ENCODE data around the gene SKIC8. TPM values are rescaled to one million over a fixed set of nuclear protein-coding genes. Genes with fewer than 3 reads are reported as not detected.

SKIC8 gene
- total RNA-seq, 5 donors from 2014 or later (not counting 1 experiment from before 2014, with no cell fraction given), result 25.6 to 42.8 (median 33.5) TPM

- Histone ChIP-seq H3K9me3 (no peaks in the 10 kb centered on the region), H3K4me1 (ENCODE audit: control insufficient read depth in 1 of 2, extremely low read depth in 1 of 2, insufficient read depth in 2 of 2, low read length in 2 of 2) (peaks cover 0 to 4% of the 10 kb centered on the region in 2 experiments), H3K4me3 (ENCODE audit: control insufficient read depth in 1 of 2, extremely low read depth in 1 of 2, low read length in 1 of 2) (no peak overlapping the region), H3K27me3 (replicated peaks in 1 of 2; ENCODE audit: control insufficient read depth in 2 of 2, extremely low read depth in 1 of 2, insufficient read depth in 2 of 2, low read length in 1 of 2) (peaks cover 0 to 8% of the 10 kb centered on the region in 2 experiments), H3K36me3 (ENCODE audit: control insufficient read depth in 2 of 2, extremely low read depth in 1 of 2, insufficient read depth in 1 of 2, low read length in 1 of 2) (no peaks in the 10 kb centered on the region), H3K27ac (ENCODE audit: low read length) (no peak overlapping the region)
- peak; percentile 46 to 86 (median 75) for DNase-seq
- peak; percentile 88 to 97 (median 94) for ATAC-seq (replicated peaks in 1 of 4)
- peaks cover 2 to 3% of the 10 kb centered on the region in 2 donors for H3K27me3 Mint-ChIP-seq
- no peak overlapping the region for H3K4me3 Mint-ChIP-seq
- POLR2A ChIA-PET, result interaction anchor here in 1 of 2 donors (0.7 kb wide), 1 partner anchor 13 kb away, joined by 12 read pairs; no protein-coding TSS in a partner anchor
- no peaks in the 10 kb centered on the region for H3K36me3 Mint-ChIP-seq
- 11% methylated on average over 5 of the region's 12 CpGs for WGBS (ENCODE audit: insufficient coverage)
- no peaks in the 10 kb centered on the region for H3K9me3 Mint-ChIP-seq
- H3K4me1 Mint-ChIP-seq, result peaks cover 0 to 2% (median 2%) of the 10 kb centered on the region in 3 donors
- CTCF ChIA-PET, result interaction anchor here (0.6 to 3.7 kb wide), 9 partner anchors 17 to 301 kb away, joined by 3 to 39 read pairs (median 3); no protein-coding TSS in a partner anchor
- peak overlapping the region in 1 of 2 donors; percentile 22 for H3K27ac Mint-ChIP-seq
Observed at GRCh38 chr15:78241017-78241416, 58.4 kb downstream of the SKIC8 start.

GRCh38 chr15:78239811-78240210 is 59.6 kb downstream of the SKIC8 start:
- H3K27me3 ChIP-seq (replicated peaks in 1 of 2; ENCODE audit: control insufficient read depth in 2 of 2, extremely low read depth in 1 of 2, insufficient read depth in 2 of 2, low read length in 1 of 2), result peaks cover 0 to 9% of the 10 kb centered on the region in 2 experiments
- Mint-ChIP-seq H3K4me3 (no peak overlapping the region), H3K4me1 (peaks cover 0 to 2% (median 2%) of the 10 kb centered on the region in 3 donors), H3K9me3 (no peaks in the 10 kb centered on the region), H3K27me3 (peaks cover 3 to 4% of the 10 kb centered on the region in 2 donors), H3K36me3 (no peaks in the 10 kb centered on the region), H3K27ac (no peak overlapping the region)
- no peaks in the 10 kb centered on the region for H3K9me3 ChIP-seq
- peaks cover 0 to 4% of the 10 kb centered on the region in 2 experiments for H3K4me1 ChIP-seq (ENCODE audit: control insufficient read depth in 1 of 2, extremely low read depth in 1 of 2, insufficient read depth in 2 of 2, low read length in 2 of 2)
- ATAC-seq (replicated peaks in 1 of 4), result no peak
- no peak for DNase-seq
- no peaks in the 10 kb centered on the region for H3K36me3 ChIP-seq (ENCODE audit: control insufficient read depth in 2 of 2, extremely low read depth in 1 of 2, insufficient read depth in 1 of 2, low read length in 1 of 2)
- 94% methylated on average over 2 of the region's 5 CpGs for WGBS (ENCODE audit: insufficient coverage)
- ChIA-PET CTCF (interaction anchor here (0.6 to 3.7 kb wide), 12 partner anchors 16 to 334 kb away, joined by 3 to 39 read pairs (median 4); no protein-coding TSS in a partner anchor), POLR2A (no interaction called here)
- no peak overlapping the region for H3K27ac ChIP-seq (ENCODE audit: low read length)
- no peak overlapping the region for H3K4me3 ChIP-seq (ENCODE audit: control insufficient read depth in 1 of 2, extremely low read depth in 1 of 2, low read length in 1 of 2)

DNA sequence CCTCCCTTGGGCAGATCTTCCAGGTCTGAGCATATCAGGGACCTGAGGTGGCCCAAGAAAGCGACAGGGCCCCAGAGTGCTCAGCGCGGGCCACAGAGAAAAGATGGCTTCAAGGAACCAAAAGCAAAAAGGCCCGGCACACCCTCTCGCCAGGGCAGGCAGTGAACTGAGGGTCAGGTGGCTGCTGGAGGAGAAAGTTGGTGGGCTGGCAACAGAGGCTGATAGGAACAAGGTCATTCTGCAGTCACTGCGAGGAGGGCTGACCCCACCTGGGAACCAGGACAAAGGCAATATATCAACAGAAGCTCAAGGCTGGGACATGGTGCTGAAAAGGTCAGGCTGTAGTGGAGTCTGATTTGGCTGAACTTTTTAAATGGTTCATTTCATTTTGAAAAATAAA is 62.3 kb downstream of the SKIC8 start:
- H3K36me3 Mint-ChIP-seq, result no peaks in the 10 kb centered on the region
- 71% methylated on average over 5 of the region's 6 CpGs for WGBS (ENCODE audit: insufficient coverage)
- H3K4me3 Mint-ChIP-seq, result no peak overlapping the region
- DNase-seq, result no peak
- peaks cover 0 to 4% (median 2%) of the 10 kb centered on the region in 3 donors for H3K4me1 Mint-ChIP-seq
- POLR2A ChIA-PET, result no interaction called here
- CTCF ChIA-PET, result no interaction called here
- no peaks in the 10 kb centered on the region for H3K9me3 ChIP-seq
- H3K4me3 ChIP-seq (ENCODE audit: control insufficient read depth in 1 of 2, extremely low read depth in 1 of 2, low read length in 1 of 2), result no peak overlapping the region
- H3K27ac ChIP-seq (ENCODE audit: low read length), result no peak overlapping the region
- no peaks in the 10 kb centered on the region for H3K36me3 ChIP-seq (ENCODE audit: control insufficient read depth in 2 of 2, extremely low read depth in 1 of 2, insufficient read depth in 1 of 2, low read length in 1 of 2)
- no peak for ATAC-seq (replicated peaks in 1 of 4)
- peaks cover 4 to 16% of the 10 kb centered on the region in 2 donors for H3K27me3 Mint-ChIP-seq
- no peak overlapping the region for H3K27ac Mint-ChIP-seq
- H3K9me3 Mint-ChIP-seq, result no peaks in the 10 kb centered on the region
- H3K4me1 ChIP-seq (ENCODE audit: control insufficient read depth in 1 of 2, extremely low read depth in 1 of 2, insufficient read depth in 2 of 2, low read length in 2 of 2), result peaks cover 0 to 4% of the 10 kb centered on the region in 2 experiments
- peaks cover 0 to 17% of the 10 kb centered on the region in 2 experiments for H3K27me3 ChIP-seq (replicated peaks in 1 of 2; ENCODE audit: control insufficient read depth in 2 of 2, extremely low read depth in 1 of 2, insufficient read depth in 2 of 2, low read length in 1 of 2)

DNA sequence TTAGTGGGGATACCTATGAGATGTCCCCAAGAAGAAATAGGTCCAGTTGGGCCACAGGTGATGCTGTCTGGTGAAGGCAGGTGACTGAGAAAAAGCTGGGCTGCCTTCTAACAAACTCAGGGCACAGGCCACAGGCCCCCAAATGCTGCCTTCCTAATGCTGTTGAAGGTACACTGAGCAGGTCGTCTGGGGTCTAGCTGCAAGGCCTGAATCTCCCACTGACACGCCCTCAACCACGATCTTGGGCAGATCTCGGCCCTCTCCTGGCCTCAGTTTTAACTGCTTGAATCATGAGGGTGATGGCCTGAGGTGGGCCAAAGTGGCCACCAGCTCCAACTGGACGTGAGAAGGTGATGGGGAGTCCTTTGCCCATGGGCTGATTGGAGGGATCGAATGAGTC is 62.9 kb downstream of the SKIC8 start:
- H3K27ac ChIP-seq (ENCODE audit: low read length), result no peak overlapping the region
- POLR2A ChIA-PET, result no interaction called here
- CTCF ChIA-PET, result interaction anchor here in 1 of 2 donors (0.6 kb wide), 1 partner anchor 46 kb away, joined by 3 read pairs; no protein-coding TSS in a partner anchor
- H3K36me3 ChIP-seq (ENCODE audit: control insufficient read depth in 2 of 2, extremely low read depth in 1 of 2, insufficient read depth in 1 of 2, low read length in 1 of 2), result no peaks in the 10 kb centered on the region
- Mint-ChIP-seq H3K27me3 (peaks cover 4 to 16% of the 10 kb centered on the region in 2 donors), H3K27ac (no peak overlapping the region), H3K36me3 (no peaks in the 10 kb centered on the region), H3K9me3 (no peaks in the 10 kb centered on the region), H3K4me1 (peaks cover 0 to 4% (median 2%) of the 10 kb centered on the region in 3 donors), H3K4me3 (no peak overlapping the region)
- H3K27me3 ChIP-seq (replicated peaks in 1 of 2; ENCODE audit: control insufficient read depth in 2 of 2, extremely low read depth in 1 of 2, insufficient read depth in 2 of 2, low read length in 1 of 2), result peaks cover 0 to 17% of the 10 kb centered on the region in 2 experiments
- no peak overlapping the region for H3K4me3 ChIP-seq (ENCODE audit: control insufficient read depth in 1 of 2, extremely low read depth in 1 of 2, low read length in 1 of 2)
- H3K9me3 ChIP-seq, result no peaks in the 10 kb centered on the region
- 79% methylated on average over 5 of the region's 6 CpGs for WGBS (ENCODE audit: insufficient coverage)
- DNase-seq (no peak), ATAC-seq (replicated peaks in 1 of 4) (no peak)
- H3K4me1 ChIP-seq (ENCODE audit: control insufficient read depth in 1 of 2, extremely low read depth in 1 of 2, insufficient read depth in 2 of 2, low read length in 2 of 2), result peaks cover 0 to 4% of the 10 kb centered on the region in 2 experiments

DNA sequence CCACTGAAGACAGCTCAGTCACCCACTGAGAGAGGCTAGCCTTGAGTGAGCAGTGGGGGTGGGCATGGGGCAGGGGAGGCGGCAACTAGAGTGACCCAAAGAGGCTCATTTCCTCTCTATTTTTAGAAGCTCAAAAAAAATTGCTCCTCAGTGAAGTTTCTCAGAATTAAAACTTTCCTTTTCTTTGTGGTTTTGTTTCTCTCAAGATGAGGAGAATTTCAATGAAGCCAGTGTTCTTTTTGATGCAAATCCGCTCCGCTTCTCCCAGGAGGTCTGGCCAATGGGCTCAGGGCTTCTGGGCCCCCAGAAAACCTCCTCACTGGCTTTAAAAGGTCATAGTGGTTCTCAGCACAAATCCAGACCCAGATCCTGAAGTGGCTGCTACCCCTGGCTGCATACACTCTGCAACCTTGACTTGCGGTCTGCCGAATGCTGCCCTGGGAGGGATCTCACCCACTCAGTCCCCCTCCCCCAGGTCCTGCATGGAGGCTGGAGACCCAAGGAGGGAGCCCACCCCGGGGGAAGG is 64.8 kb downstream of the SKIC8 start, which contains the start of gene ACSBG1:
Gene ACSBG1, minus strand, starts transcription at position 51 of the 526 bp plus-strand sequence. CDS start 64 bp downstream, outside the sequence.
- Histone ChIP-seq H3K27me3 (replicated peaks in 1 of 2; ENCODE audit: control insufficient read depth in 2 of 2, extremely low read depth in 1 of 2, insufficient read depth in 2 of 2, low read length in 1 of 2) (peaks cover 0 to 16% of the 10 kb centered on the region in 2 experiments), H3K4me3 (ENCODE audit: control insufficient read depth in 1 of 2, extremely low read depth in 1 of 2, low read length in 1 of 2) (no peak within 1 kb of the TSS), H3K4me1 (ENCODE audit: control insufficient read depth in 1 of 2, extremely low read depth in 1 of 2, insufficient read depth in 2 of 2, low read length in 2 of 2) (no peaks in the 10 kb centered on the region), H3K27ac (ENCODE audit: low read length) (no peak within 1 kb of the TSS), H3K9me3 (no peaks in the 10 kb centered on the region), H3K36me3 (ENCODE audit: control insufficient read depth in 2 of 2, extremely low read depth in 1 of 2, insufficient read depth in 1 of 2, low read length in 1 of 2) (no peaks in the 10 kb centered on the region)
- DNase-seq (no peak), ATAC-seq (replicated peaks in 1 of 4) (no peak)
- Mint-ChIP-seq H3K9me3 (no peaks in the 10 kb centered on the region), H3K27me3 (peaks cover 4 to 16% of the 10 kb centered on the region in 2 donors), H3K36me3 (no peaks in the 10 kb centered on the region), H3K4me3 (no peak within 1 kb of the TSS), H3K4me1 (peaks cover 0 to 2% (median 0%) of the 10 kb centered on the region in 3 donors), H3K27ac (no peak within 1 kb of the TSS)
- POLR2A ChIA-PET, result no interaction called here
- CTCF ChIA-PET, result no interaction called here
- WGBS (ENCODE audit: insufficient coverage), result 44% methylated on average over 4 of the region's 6 CpGs

DNA sequence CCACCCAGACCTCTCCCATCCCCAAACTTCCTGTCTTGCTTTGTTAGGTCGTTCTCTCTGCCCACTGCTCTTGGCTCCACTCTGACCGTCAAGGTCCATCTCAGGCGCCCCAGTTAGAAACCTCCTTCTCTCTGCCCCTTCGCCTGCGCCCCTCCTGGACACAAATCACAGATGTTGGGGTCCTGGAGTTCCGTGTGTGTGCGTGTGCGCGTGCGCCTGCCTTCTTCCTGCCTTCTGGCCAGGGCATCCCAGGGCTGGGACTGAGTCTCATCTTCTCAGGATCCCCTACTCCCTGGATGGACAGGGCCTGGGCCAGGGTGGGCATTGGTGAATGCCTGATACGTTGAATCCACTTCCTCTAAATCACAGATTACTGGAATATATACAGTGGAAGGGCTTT is 65.9 kb downstream of the SKIC8 start:
- POLR2A ChIA-PET, result no interaction called here
- Mint-ChIP-seq H3K9me3 (no peaks in the 10 kb centered on the region), H3K27me3 (peaks cover 4 to 14% of the 10 kb centered on the region in 2 donors), H3K4me3 (no peak overlapping the region), H3K4me1 (peaks cover 0 to 2% (median 0%) of the 10 kb centered on the region in 3 donors), H3K27ac (no peak overlapping the region), H3K36me3 (no peaks in the 10 kb centered on the region)
- CTCF ChIA-PET, result no interaction called here
- Histone ChIP-seq H3K4me3 (ENCODE audit: control insufficient read depth in 1 of 2, extremely low read depth in 1 of 2, low read length in 1 of 2) (no peak overlapping the region), H3K9me3 (no peaks in the 10 kb centered on the region), H3K4me1 (ENCODE audit: control insufficient read depth in 1 of 2, extremely low read depth in 1 of 2, insufficient read depth in 2 of 2, low read length in 2 of 2) (no peaks in the 10 kb centered on the region), H3K36me3 (ENCODE audit: control insufficient read depth in 2 of 2, extremely low read depth in 1 of 2, insufficient read depth in 1 of 2, low read length in 1 of 2) (no peaks in the 10 kb centered on the region), H3K27ac (ENCODE audit: low read length) (no peak overlapping the region), H3K27me3 (replicated peaks in 1 of 2; ENCODE audit: control insufficient read depth in 2 of 2, extremely low read depth in 1 of 2, insufficient read depth in 2 of 2, low read length in 1 of 2) (peaks cover 0 to 12% of the 10 kb centered on the region in 2 experiments)
- DNase-seq (no peak), ATAC-seq (replicated peaks in 1 of 4) (no peak)
- 100% methylated on average over 1 of the region's 11 CpGs for WGBS (ENCODE audit: insufficient coverage)

Data from T-cell (primary cell).